Bronchial epithelial cell (primary cell): ENCODE measurements around the gene STXBP3. TPM values are rescaled to one million over a fixed set of nuclear protein-coding genes. Genes with fewer than 3 reads are reported as not detected.

ENCODE experiments used
- DNase-seq: peaks from one replicate; pipeline ENCODE4 v3.0.0-alpha.2; 2010; ENCODE audit warnings: low read depth
- FAIRE-seq: peaks from 2 replicates; lab custom pipeline; 2011; peaks lifted over from hg19 to GRCh38; lab: Jason Lieb, UNC
- H3K27me3 ChIP-seq: 2 replicates; pipeline ENCODE4 v1.5.1; 2011; ENCODE audit warnings: low read length; ENCODE audit not compliant: control insufficient read depth, insufficient read depth
- H3K36me3 ChIP-seq: 2 replicates; pipeline ENCODE4 v1.5.1; 2011; ENCODE audit warnings: low read length; ENCODE audit not compliant: control insufficient read depth, insufficient read depth
- H3K4me3 ChIP-seq: 2 replicates; pipeline ENCODE4 v1.5.1; 2011; ENCODE audit warnings: mild to moderate bottlenecking, low read depth, low read length, control low read depth
- CTCF ChIP-seq: IDR thresholded peaks from 2 replicates; pipeline ENCODE4 v1.5.1; 2011; ENCODE audit warnings: mild to moderate bottlenecking, moderate library complexity, low read length, control low read depth, inconsistent platforms; ENCODE audit not compliant: insufficient read depth, severe bottlenecking
- total RNA-seq: library from RNA; depleted of rRNA; stranded (reverse); fragments of >200 nt; gene quantifications from 2 replicates; pipeline ENCODE4 v1.2.1, GENCODE V29; 2014

STXBP3 gene
- total RNA-seq, 1 donor from 2014 or later, result 30.0 TPM

DNA sequence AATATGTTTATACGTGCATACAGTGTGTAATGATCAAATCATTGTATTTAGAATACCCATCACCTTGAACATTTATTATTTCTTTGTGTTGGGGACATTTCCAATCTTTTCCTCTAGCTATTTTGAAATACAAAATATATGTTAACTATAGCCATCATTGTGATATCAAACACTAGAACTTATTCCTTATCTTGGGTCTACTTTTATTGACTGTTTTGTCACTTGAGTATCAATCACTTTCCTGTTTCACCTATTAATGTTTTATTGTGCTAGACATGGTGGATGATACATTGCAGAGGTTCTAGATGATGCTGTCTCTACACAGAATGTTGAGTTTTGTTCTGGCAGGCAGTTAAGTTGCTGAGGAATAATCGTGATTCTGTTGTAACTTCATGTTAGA is 45.9 kb downstream of the STXBP3 start:
- Histone ChIP-seq H3K4me3 (no peak overlapping the region), H3K36me3 (peaks cover 4% of the 10 kb centered on the region), H3K27me3 (no peaks in the 10 kb centered on the region)
- TF ChIP-seq CTCF, result no peak
- no peak for FAIRE-seq
- no peak for DNase-seq

DNA sequence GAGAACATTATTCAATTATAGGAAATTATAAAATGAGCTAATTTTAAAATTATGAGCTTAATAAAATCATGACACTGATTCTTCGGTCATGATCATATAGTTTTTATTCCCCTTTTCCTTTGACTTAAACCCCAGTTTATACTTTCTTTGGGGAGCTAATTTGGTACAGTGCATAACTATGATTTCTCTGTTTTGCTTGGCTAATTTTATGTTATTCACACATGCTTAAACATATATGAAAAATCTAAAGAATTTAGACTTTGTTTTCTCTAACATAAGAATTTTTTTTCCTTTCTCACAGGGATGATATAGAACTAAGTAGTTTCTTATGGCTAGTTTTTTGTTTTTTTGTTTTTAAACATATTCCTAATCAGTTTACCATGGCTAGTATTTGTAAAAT is 52.5 kb downstream of the STXBP3 start:
- DNase-seq, result no peak
- peaks cover 6% of the 10 kb centered on the region for H3K36me3 ChIP-seq
- no peak for TF ChIP-seq CTCF

DNA sequence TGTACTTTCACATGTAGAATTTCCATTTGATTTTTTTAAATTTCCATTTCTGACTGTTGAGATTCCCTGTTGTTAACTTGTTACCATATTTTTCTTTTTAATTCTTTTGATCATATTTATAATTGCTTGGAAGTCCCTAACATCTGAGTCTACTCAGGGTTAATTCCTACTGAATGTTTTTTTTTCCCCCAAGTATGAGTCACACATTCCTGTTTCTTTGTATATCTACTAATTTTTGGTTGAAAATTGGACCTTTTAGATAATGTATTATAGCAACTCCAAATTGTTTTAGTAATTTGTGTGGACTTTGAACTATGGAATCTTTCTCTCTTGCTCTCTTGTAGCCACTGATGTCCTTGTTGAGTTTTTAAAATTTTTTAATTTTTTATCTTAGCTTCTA is 54.6 kb downstream of the STXBP3 start:
- FAIRE-seq (no peak), DNase-seq (no peak)
- Histone ChIP-seq H3K4me3 (no peak overlapping the region), H3K36me3 (peaks cover 7% of the 10 kb centered on the region), H3K27me3 (no peaks in the 10 kb centered on the region)
- TF ChIP-seq CTCF, result no peak

More for the DNA sequence above, 52.5 kb downstream of the STXBP3 start:
- Histone ChIP-seq H3K4me3 (no peak overlapping the region), H3K27me3 (no peaks in the 10 kb centered on the region)
- no peak for FAIRE-seq

GRCh38 chr1:108803548-108803947 is 57.1 kb downstream of the STXBP3 start:
- DNase-seq, result no peak
- Histone ChIP-seq H3K36me3 (peaks cover 6% of the 10 kb centered on the region), H3K27me3 (no peaks in the 10 kb centered on the region), H3K4me3 (no peak overlapping the region)
- TF ChIP-seq CTCF, result no peak
- FAIRE-seq, result no peak

GRCh38 chr1:108808438-108808837 is 62.0 kb downstream of the STXBP3 start:
- DNase-seq (no peak), FAIRE-seq (no peak)
- no peak overlapping the region for H3K4me3 ChIP-seq
- H3K36me3 ChIP-seq, result peaks cover 3% of the 10 kb centered on the region
- no peak for TF ChIP-seq CTCF
- H3K27me3 ChIP-seq, result no peaks in the 10 kb centered on the region

DNA sequence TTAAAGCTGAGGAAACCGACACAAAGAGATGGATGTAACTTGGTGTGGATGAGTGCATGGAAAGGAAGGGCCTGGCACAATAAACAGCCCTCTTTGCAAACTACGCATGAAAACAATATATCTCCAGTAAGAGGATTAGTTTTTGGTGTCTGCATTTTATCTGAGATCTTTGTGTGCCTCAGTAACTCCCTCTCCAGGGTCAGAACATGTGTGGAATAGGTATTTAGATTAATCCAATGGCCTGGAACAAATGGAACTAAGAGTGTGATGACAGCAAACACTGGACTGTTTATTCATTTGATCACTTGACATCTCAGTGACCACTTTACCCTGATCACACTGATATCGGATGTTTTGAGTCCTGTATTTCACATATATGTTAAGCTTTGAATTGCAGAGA is 65.1 kb downstream of the STXBP3 start:
- Histone ChIP-seq H3K36me3 (no peaks in the 10 kb centered on the region), H3K4me3 (no peak overlapping the region), H3K27me3 (no peaks in the 10 kb centered on the region)
- no peak for FAIRE-seq
- DNase-seq, result no peak
- no peak for TF ChIP-seq CTCF
